HepG2 (cell line): ENCODE measurements around the gene DTNB. TPM values are rescaled to one million over a fixed set of nuclear protein-coding genes. Genes with fewer than 3 reads are reported as not detected.

Experiments
- ATAC-seq: fragments of 200-7000 bp; cut with Tn5 transposase; 3 replicates; pipeline ENCODE4 v1.9.1; 2020; ENCODE audit warnings: mild to moderate bottlenecking, moderate library complexity
- BruUV-seq: library from RNA; stranded (reverse); fragments of 400-500 nt; replicated peaks from 2 replicates; lab custom pipeline; 2021; lab: Mats Ljungman, UMichigan
- CTCF ChIA-PET: fragments of 300-600 bp; formaldehyde crosslinking; extraction: SDS; loops from one replicate; lab custom pipeline; 2021; ENCODE audit warnings: low total read pairs, inconsistent platforms, low intra/inter-chr PET ratio; lab: Yijun Ruan, JAX
- POLR2A ChIA-PET: fragments of 350-600 bp; sonication (Branson Sonifier 250); formaldehyde crosslinking; loops from one replicate; lab custom pipeline; 2020; ENCODE audit warnings: antibody characterized with exemption, inconsistent platforms; lab: Yijun Ruan, JAX
- DNase-seq: peaks from one replicate; pipeline ENCODE4 v3.0.0-alpha.2; 2015; ENCODE audit warnings: low spot score
- FAIRE-seq: peaks from 3 replicates; lab custom pipeline; 2011; peaks lifted over from hg19 to GRCh38; lab: Jason Lieb, UNC
- H2AFZ ChIP-seq: one replicate; pipeline ENCODE4 v1.6.1; 2011; ENCODE audit warnings: low read length, inconsistent platforms
- H3K27ac ChIP-seq: fragments of 300-600 bp; 3 replicates; pipeline ENCODE4 v1.8.0; 2011; ENCODE audit warnings: mixed run types, mild to moderate bottlenecking, mixed read lengths, low read length, inconsistent platforms; ENCODE audit not compliant: insufficient read depth; ENCODE audit errors: extremely low read length
- H3K27me3 ChIP-seq, 2 experiments: fragments of 200-600 bp in 1 of 2; 2 replicates in 1 of 2; 3 replicates in 1 of 2; pipeline versions ENCODE4 v1.6.0 to v1.8.0; 2011; ENCODE audit warnings: low read length in 2 of 2, mild to moderate bottlenecking in 2 of 2, moderate library complexity in 2 of 2, inconsistent platforms in 1 of 2; ENCODE audit not compliant: insufficient read depth in 2 of 2, control insufficient read depth in 1 of 2
- H3K36me3 ChIP-seq, 2 experiments: fragments of 200-600 bp in 1 of 2; replicated peaks in 1 of 2; 2 replicates in 1 of 2; 3 replicates in 1 of 2; pipeline versions ENCODE4 v1.5.1 to v1.8.0; 2011; ENCODE audit warnings: low read length in 2 of 2, inconsistent platforms in 1 of 2; ENCODE audit not compliant: insufficient read depth in 2 of 2, control insufficient read depth in 1 of 2
- H3K4me1 ChIP-seq: 2 replicates; pipeline ENCODE4 v1.5.1; 2012; ENCODE audit warnings: low read length, inconsistent platforms; ENCODE audit not compliant: insufficient read depth
- H3K4me2 ChIP-seq: 2 replicates; pipeline ENCODE4 v1.6.0; 2011; ENCODE audit warnings: low read depth, low read length, inconsistent platforms
- H3K4me3 ChIP-seq, 3 experiments: fragments of 200-600 bp in 1 of 3; sonication (generic), shearing (Covaris generic) in 1 of 3; replicated peaks in 1 of 3; 2 replicates each; pipeline ENCODE4 v1.5.1; 2011 to 2016; ENCODE audit warnings: low read length in 3 of 3, inconsistent platforms in 2 of 3, low read depth in 2 of 3, mild to moderate bottlenecking in 2 of 3, control low read depth in 1 of 3, mixed read lengths in 1 of 3; ENCODE audit not compliant: insufficient read depth in 1 of 3
- H3K79me2 ChIP-seq: one replicate; pipeline ENCODE4 v1.6.1; 2011; ENCODE audit warnings: low read length, inconsistent platforms; ENCODE audit not compliant: insufficient read depth
- H3K9ac ChIP-seq: 2 replicates; pipeline ENCODE4 v1.6.0; 2011; ENCODE audit warnings: mild to moderate bottlenecking, low read depth, low read length, inconsistent platforms; ENCODE audit not compliant: insufficient read depth
- H3K9me3 ChIP-seq: 2 replicates; pipeline ENCODE4 v1.5.1; 2012; ENCODE audit warnings: mild to moderate bottlenecking, low read length
- H4K20me1 ChIP-seq: 2 replicates; pipeline ENCODE4 v1.6.0; 2011; ENCODE audit warnings: inconsistent platforms, mild to moderate bottlenecking, low read length, moderate library complexity; ENCODE audit not compliant: insufficient read depth
- CREB1 ChIP-seq, 2 experiments: fragments of 450-650 bp in 1 of 2; IDR thresholded peaks; 2 replicates each; pipeline ENCODE4 v1.6.1; 2016 to 2017; ENCODE audit warnings: control low read depth in 1 of 2, mild to moderate bottlenecking in 1 of 2, missing compliant biosample characterization in 1 of 2, missing genetic modification characterization in 1 of 2
- HMGA1 ChIP-seq: sonication (generic); formaldehyde crosslinking; conservative IDR thresholded peaks from 2 replicates; pipeline ENCODE4 v1.4.0; 2020; ENCODE audit warnings: missing genetic modification reagents
- MYC ChIP-seq: sonication (generic); formaldehyde crosslinking; IDR thresholded peaks from 2 replicates; pipeline ENCODE4 v1.9.0; 2021; ENCODE audit warnings: missing genetic modification reagents, borderline replicate concordance
- SMARCC2 ChIP-seq: fragments of 450-650 bp; IDR thresholded peaks from 2 replicates; pipeline ENCODE4 v1.6.1; 2017; ENCODE audit warnings: antibody characterized with exemption, mild to moderate bottlenecking
- SRSF9 ChIP-seq: fragments of 200-400 bp; formaldehyde crosslinking; IDR thresholded peaks from 2 replicates; pipeline ENCODE4 v1.6.1; 2018; ENCODE audit warnings: borderline replicate concordance, mild to moderate bottlenecking, low read depth, low read length; ENCODE audit not compliant: insufficient read depth, poor library complexity, severe bottlenecking
- TBX3 ChIP-seq: fragments of 450-650 bp; IDR thresholded peaks from 2 replicates; pipeline ENCODE4 v1.6.1; 2017; ENCODE audit warnings: antibody characterized with exemption, mild to moderate bottlenecking, inconsistent platforms, borderline replicate concordance
- THAP8 ChIP-seq: sonication (generic); formaldehyde crosslinking; IDR thresholded peaks from 2 replicates; pipeline ENCODE4 v1.5.1; 2020; ENCODE audit warnings: missing genetic modification reagents, mild to moderate bottlenecking, borderline replicate concordance
- ZNF256 ChIP-seq: sonication (generic); formaldehyde crosslinking; conservative IDR thresholded peaks from 2 replicates; pipeline ENCODE4 v1.4.0; 2020; ENCODE audit warnings: missing genetic modification reagents
- ZNF260 ChIP-seq: sonication (generic); formaldehyde crosslinking; IDR thresholded peaks from 2 replicates; pipeline ENCODE4 v1.4.0; 2020; ENCODE audit warnings: missing genetic modification reagents, low read depth, mild to moderate bottlenecking, borderline replicate concordance
- ZNF263 ChIP-seq: sonication (generic); formaldehyde crosslinking; IDR thresholded peaks from 2 replicates; pipeline ENCODE4 v1.4.0; 2020; ENCODE audit warnings: missing genetic modification reagents
- ZNF564 ChIP-seq: sonication (generic); formaldehyde crosslinking; IDR thresholded peaks from 2 replicates; pipeline ENCODE4 v1.8.1; 2023; ENCODE audit warnings: mild to moderate bottlenecking, missing genetic modification reagents
- ZNF768 ChIP-seq: sonication (generic); formaldehyde crosslinking; IDR thresholded peaks from 2 replicates; pipeline ENCODE4 v1.4.0; 2020; ENCODE audit warnings: missing genetic modification reagents
- WGBS: methylation state at CpG from one replicate; pipeline ENCODE4 v1.1.6; 2017; ENCODE audit warnings: low lambda C conversion rate; 5-methylcytosine and 5-hydroxymethylcytosine counted together
- in situ Hi-C: cut with HindIII; loops from 2 replicates; pipeline ENCODE4 v1.10.0; 2017; ENCODE audit warnings: low pct_unique_long_range_greater_than_20kb; ENCODE audit not compliant: extremely low pct_ligation_motif_present
- intact Hi-C: fragments of 100-400 bp; cut with micrococcal nuclease; formaldehyde crosslinking; loops from one replicate; pipeline ENCODE4 v1.10.0; 2022; ENCODE audit not compliant: unreplicated experiment
- polyA plus RNA-seq, 8 experiments: library from polyadenylated mRNA; depleted of rRNA in 3 of 8; stranded (reverse) in 7 of 8; unstranded in 1 of 8; fragments of >200 nt; fragmentation: Illumina TruSeq in 4 of 8; extraction: Trizol in 4 of 8; gene quantifications; 2 replicates each; pipeline versions ENCODE4 v1.2.1 to v1.2.3, GENCODE V29; 2011 to 2016; ENCODE audit warnings: low read depth in 4 of 8, missing spikeins in 1 of 8, mixed read lengths in 1 of 8; ENCODE audit not compliant: insufficient read depth in 1 of 8
- total RNA-seq, 5 experiments: library from RNA; depleted of rRNA; stranded (reverse); fragments of >200 nt; fragmentation: Illumina TruSeq; extraction: Trizol; gene quantifications; 2 replicates each; pipeline ENCODE4 v1.2.3, GENCODE V29; 2016; ENCODE audit warnings: low read depth in 1 of 5

DTNB gene
- total and polyA plus RNA-seq, 2 of the 13 experiments (the other 11 are each of a cell fraction or from before 2014, with no cell fraction given): 14.4 to 23.9 TPM

GRCh38 chr2:25497229-25497917, 176.0 kb downstream of the DTNB start (continued):
- TF ChIP-seq ZNF768 (CRISPR knock-in tag) (no peak), SMARCC2 (no peak), ZNF260 (CRISPR knock-in tag) (no peak), ZNF564 (CRISPR knock-in tag) (no peak), MYC (CRISPR knock-in tag) (no peak), HMGA1 (CRISPR knock-in tag) (no peak), THAP8 (CRISPR knock-in tag) (no peak), TBX3 (no peak), SRSF9 (no peak), ZNF263 (CRISPR knock-in tag) (no peak)
- TF ChIP-seq, all 625 proteins: peak for 0

GRCh38 chr2:25494616-25495015, 178.8 kb downstream of the DTNB start:
- no peaks in the 10 kb centered on the region for H3K9me3 ChIP-seq
- WGBS: 97% methylated on average over 2 of the region's 2 CpGs
- H3K4me2 ChIP-seq: no peak overlapping the region
- H3K36me3 ChIP-seq: no peaks in the 10 kb centered on the region
- FAIRE-seq (no peak), ATAC-seq (no peak), DNase-seq (no peak)
- no TSS peak for BruUV-seq
- H3K27ac ChIP-seq: no peak overlapping the region
- no peak overlapping the region for H3K4me3 ChIP-seq
- no peaks in the 10 kb centered on the region for H3K79me2 ChIP-seq
- H2AFZ ChIP-seq: no peak overlapping the region
- in situ Hi-C loops: no loop called here
- no peak overlapping the region for H3K9ac ChIP-seq
- H3K4me1 ChIP-seq: peaks cover 19% of the 10 kb centered on the region
- intact Hi-C loops: no loop called here
- no peaks in the 10 kb centered on the region for H3K27me3 ChIP-seq
- CTCF ChIA-PET: no interaction called here
- POLR2A ChIA-PET: no interaction called here
- H4K20me1 ChIP-seq: no peaks in the 10 kb centered on the region
- TF ChIP-seq CREB1 (IDR thresholded peaks at IDR 0.05): 0 out of 2 replicates have a peak, but pooled peaks have one; percentile 10
- no peak for TF ChIP-seq CREB1 (CRISPR knock-in tag; IDR thresholded peaks at IDR 0.05)
- TF ChIP-seq ZNF256 (CRISPR knock-in tag): no peak
